Lower lobe of right lung (tissue), 2 donors: ENCODE results near the gene TRIM42. TPM values are rescaled to one million over a fixed set of nuclear protein-coding genes. Genes with fewer than 3 reads are reported as not detected.

Experiments
- ATAC-seq, 2 donors: fragments of 200-7000 bp; cut with Tn5 transposase; one replicate each; pipeline ENCODE4 v1.9.1; 2020 to 2022; ENCODE audit warnings: mild to moderate bottlenecking in 2 of 2, moderate library complexity in 2 of 2
- DNase-seq: peaks from one replicate; pipeline ENCODE4 v3.0.0-alpha.2; 2020
- H3K27ac ChIP-seq: fragments of 200-600 bp; one replicate; pipeline ENCODE4 v1.8.0; 2022
- H3K27me3 ChIP-seq: fragments of 200-600 bp; one replicate; pipeline ENCODE4 v1.8.0; 2022; ENCODE audit warnings: low read depth
- H3K36me3 ChIP-seq: fragments of 200-600 bp; one replicate; pipeline ENCODE4 v1.8.0; 2022; ENCODE audit warnings: mild to moderate bottlenecking
- H3K4me1 ChIP-seq: fragments of 200-600 bp; one replicate; pipeline ENCODE4 v1.8.0; 2022
- H3K4me3 ChIP-seq: fragments of 200-600 bp; one replicate; pipeline ENCODE4 v1.8.0; 2022; ENCODE audit warnings: mild to moderate bottlenecking
- H3K9me3 ChIP-seq: fragments of 200-600 bp; one replicate; pipeline ENCODE4 v1.8.0; 2022
- CTCF ChIP-seq: fragments of 200-600 bp; IDR thresholded peaks from one replicate; pipeline ENCODE4 v1.8.0; 2022; ENCODE audit warnings: antibody characterized with exemption, mild to moderate bottlenecking
- intact Hi-C: fragments of 100-400 bp; cut with DNase I; formaldehyde crosslinking; loops from one replicate; pipeline ENCODE4 v1.11.0; 2022
- total RNA-seq: library from RNA; stranded (reverse); fragmentation: NEBNext Ultra II Directional; extraction: Animal tissue kit (Norgen Biotek cat#: 25700); gene quantifications from one replicate; pipeline ENCODE4 v1.2.1, GENCODE V29; 2021
- donor health status: DM: no; HTN: yes; CAD: no; lungs with severe emphysema.

The TRIM42 gene
- total RNA-seq, 1 donor from 2014 or later, result not detected

- Histone ChIP-seq H3K4me1 (no peaks in the 10 kb centered on the region), H3K27me3 (no peaks in the 10 kb centered on the region), H3K36me3 (no peaks in the 10 kb centered on the region), H3K27ac (no peak overlapping the region), H3K4me3 (no peak overlapping the region), H3K9me3 (no peaks in the 10 kb centered on the region)
- no peak for TF ChIP-seq CTCF
- ATAC-seq (no peak), DNase-seq (no peak)
- intact Hi-C loops, result no loop called here
These were observed 70.3 kb downstream of the TRIM42 start for GRCh38 chr3:140748171-140748570.

- no peaks in the 10 kb centered on the region for H3K36me3 ChIP-seq
- no peak for DNase-seq
- H3K9me3 ChIP-seq, result no peaks in the 10 kb centered on the region
- H3K27me3 ChIP-seq, result no peaks in the 10 kb centered on the region
- no peak overlapping the region for H3K4me3 ChIP-seq
- peak in 1 of 2 donors; percentile 22 for ATAC-seq
- no peak for TF ChIP-seq CTCF
- no peak overlapping the region for H3K27ac ChIP-seq
- intact Hi-C loops, result no loop called here
- H3K4me1 ChIP-seq, result no peaks in the 10 kb centered on the region
These were observed 71.0 kb downstream of the TRIM42 start for GRCh38 chr3:140748903-140749302.
